K562 treated with DMSO at 1 percent for 48 hours (cell line): ENCODE data around the gene TBX15. TPM values are rescaled to one million over a fixed set of nuclear protein-coding genes. Genes with fewer than 3 reads are reported as not detected.

Experiments
- total RNA-seq: library from RNA; unstranded; fragments of 300-600 nt; gene quantifications from 2 replicates; pipeline ENCODE4 v1.2.3, GENCODE V29; 2022; ENCODE audit warnings: low replicate concordance; ENCODE audit errors: extremely low read depth

The TBX15 gene
- not detected in 2 replicates for total RNA-seq

GRCh38 chr1:118988186-118989005, at the start of gene TBX15:
TSS of gene TBX15 (minus strand) at chr1:118988343. CDS start at chr1:118987795, 548 bp downstream.

Other genes starting within 250 kb of the TBX15 start
- gene WARS2, start 152.3 kb upstream of the TBX15 start, total RNA-seq, result not detected in 2 replicates